ENCODE results near the gene TMEM267. TPM values are rescaled to one million over a fixed set of nuclear protein-coding genes. Genes with fewer than 3 reads are reported as not detected.

Gene TMEM267
- total and polyA plus RNA-seq, 2 experiments from 2014 or later = 6.5 to 11.2 TPM

DNA sequence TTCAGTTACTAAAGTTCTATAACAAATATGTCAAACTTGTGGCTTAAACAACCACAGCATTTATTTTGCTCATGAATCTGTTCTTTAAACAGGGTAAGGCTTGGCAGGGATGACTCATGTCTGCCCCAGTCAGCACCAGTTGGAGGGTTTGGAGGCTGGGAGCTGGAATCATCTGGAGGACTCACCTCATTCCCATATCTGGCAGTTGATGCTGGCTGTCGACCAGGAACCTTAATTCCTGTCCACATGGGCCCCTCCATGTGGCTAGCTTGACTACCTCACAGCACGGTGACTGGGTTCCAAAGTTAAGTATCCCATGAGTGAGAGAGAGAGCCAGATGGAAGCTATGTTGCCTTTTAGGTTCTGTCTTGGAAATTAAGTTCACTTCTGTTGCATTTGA is 57.7 kb downstream of the TMEM267 start:
- no peak overlapping the region for H3K27ac ChIP-seq (ENCODE audit: low read depth)
- H3K4me3 ChIP-seq = no peak overlapping the region
- no peaks in the 10 kb centered on the region; the same call in 2 of the 3 replicates for H3K36me3 Mint-ChIP-seq (ENCODE audit: low read depth)
- no peaks in the 10 kb centered on the region for H3K4me1 ChIP-seq (ENCODE audit: insufficient read depth)
- 0 out of 2 replicates have a peak, but pooled peaks cover 19% of the 10 kb centered on the region for H3K9me2 ChIP-seq (ENCODE audit: insufficient read depth)
- TF ChIP-seq JUNB (IDR thresholded peaks at IDR 0.05; ENCODE audit: unreplicated experiment) = no peak
- TF ChIP-seq ZNF331 (CRISPR knock-in tag; IDR thresholded peaks at IDR 0.05; ENCODE audit: low read depth) = no peak
- no peak for TF ChIP-seq NANOG (IDR thresholded peaks at IDR 0.05; ENCODE audit: borderline replicate concordance)
- TF ChIP-seq POLR2AphosphoS5 (IDR thresholded peaks at IDR 0.05; ENCODE audit: low read depth) = no peak
- TF ChIP-seq, protein P1, sequence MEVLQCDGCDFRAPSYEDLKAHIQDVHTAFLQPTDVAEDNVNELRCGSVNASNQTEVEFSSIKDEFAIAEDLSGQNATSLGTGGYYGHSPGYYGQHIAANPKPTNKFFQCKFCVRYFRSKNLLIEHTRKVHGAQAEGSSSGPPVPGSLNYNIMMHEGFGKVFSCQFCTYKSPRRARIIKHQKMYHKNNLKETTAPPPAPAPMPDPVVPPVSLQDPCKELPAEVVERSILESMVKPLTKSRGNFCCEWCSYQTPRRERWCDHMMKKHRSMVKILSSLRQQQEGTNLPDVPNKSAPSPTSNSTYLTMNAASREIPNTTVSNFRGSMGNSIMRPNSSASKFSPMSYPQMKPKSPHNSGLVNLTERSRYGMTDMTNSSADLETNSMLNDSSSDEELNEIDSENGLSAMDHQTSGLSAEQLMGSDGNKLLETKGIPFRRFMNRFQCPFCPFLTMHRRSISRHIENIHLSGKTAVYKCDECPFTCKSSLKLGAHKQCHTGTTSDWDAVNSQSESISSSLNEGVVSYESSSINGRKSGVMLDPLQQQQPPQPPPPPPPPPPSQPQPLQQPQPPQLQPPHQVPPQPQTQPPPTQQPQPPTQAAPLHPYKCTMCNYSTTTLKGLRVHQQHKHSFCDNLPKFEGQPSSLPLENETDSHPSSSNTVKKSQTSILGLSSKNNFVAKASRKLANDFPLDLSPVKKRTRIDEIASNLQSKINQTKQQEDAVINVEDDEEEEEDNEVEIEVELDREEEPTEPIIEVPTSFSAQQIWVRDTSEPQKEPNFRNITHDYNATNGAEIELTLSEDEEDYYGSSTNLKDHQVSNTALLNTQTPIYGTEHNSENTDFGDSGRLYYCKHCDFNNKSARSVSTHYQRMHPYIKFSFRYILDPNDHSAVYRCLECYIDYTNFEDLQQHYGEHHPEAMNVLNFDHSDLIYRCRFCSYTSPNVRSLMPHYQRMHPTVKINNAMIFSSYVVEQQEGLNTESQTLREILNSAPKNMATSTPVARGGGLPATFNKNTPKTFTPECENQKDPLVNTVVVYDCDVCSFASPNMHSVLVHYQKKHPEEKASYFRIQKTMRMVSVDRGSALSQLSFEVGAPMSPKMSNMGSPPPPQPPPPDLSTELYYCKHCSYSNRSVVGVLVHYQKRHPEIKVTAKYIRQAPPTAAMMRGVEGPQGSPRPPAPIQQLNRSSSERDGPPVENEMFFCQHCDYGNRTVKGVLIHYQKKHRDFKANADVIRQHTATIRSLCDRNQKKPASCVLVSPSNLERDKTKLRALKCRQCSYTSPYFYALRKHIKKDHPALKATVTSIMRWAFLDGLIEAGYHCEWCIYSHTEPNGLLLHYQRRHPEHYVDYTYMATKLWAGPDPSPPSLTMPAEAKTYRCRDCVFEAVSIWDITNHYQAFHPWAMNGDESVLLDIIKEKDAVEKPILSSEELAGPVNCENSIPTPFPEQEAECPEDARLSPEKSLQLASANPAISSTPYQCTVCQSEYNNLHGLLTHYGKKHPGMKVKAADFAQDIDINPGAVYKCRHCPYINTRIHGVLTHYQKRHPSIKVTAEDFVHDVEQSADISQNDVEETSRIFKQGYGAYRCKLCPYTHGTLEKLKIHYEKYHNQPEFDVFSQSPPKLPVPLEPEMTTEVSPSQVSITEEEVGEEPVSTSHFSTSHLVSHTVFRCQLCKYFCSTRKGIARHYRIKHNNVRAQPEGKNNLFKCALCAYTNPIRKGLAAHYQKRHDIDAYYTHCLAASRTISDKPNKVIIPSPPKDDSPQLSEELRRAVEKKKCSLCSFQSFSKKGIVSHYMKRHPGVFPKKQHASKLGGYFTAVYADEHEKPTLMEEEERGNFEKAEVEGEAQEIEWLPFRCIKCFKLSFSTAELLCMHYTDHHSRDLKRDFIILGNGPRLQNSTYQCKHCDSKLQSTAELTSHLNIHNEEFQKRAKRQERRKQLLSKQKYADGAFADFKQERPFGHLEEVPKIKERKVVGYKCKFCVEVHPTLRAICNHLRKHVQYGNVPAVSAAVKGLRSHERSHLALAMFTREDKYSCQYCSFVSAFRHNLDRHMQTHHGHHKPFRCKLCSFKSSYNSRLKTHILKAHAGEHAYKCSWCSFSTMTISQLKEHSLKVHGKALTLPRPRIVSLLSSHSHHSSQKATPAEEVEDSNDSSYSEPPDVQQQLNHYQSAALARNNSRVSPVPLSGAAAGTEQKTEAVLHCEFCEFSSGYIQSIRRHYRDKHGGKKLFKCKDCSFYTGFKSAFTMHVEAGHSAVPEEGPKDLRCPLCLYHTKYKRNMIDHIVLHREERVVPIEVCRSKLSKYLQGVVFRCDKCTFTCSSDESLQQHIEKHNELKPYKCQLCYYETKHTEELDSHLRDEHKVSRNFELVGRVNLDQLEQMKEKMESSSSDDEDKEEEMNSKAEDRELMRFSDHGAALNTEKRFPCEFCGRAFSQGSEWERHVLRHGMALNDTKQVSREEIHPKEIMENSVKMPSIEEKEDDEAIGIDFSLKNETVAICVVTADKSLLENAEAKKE (CRISPR knock-in tag; IDR thresholded peaks at IDR 0.05) = no peak
- TF ChIP-seq, protein P2, sequence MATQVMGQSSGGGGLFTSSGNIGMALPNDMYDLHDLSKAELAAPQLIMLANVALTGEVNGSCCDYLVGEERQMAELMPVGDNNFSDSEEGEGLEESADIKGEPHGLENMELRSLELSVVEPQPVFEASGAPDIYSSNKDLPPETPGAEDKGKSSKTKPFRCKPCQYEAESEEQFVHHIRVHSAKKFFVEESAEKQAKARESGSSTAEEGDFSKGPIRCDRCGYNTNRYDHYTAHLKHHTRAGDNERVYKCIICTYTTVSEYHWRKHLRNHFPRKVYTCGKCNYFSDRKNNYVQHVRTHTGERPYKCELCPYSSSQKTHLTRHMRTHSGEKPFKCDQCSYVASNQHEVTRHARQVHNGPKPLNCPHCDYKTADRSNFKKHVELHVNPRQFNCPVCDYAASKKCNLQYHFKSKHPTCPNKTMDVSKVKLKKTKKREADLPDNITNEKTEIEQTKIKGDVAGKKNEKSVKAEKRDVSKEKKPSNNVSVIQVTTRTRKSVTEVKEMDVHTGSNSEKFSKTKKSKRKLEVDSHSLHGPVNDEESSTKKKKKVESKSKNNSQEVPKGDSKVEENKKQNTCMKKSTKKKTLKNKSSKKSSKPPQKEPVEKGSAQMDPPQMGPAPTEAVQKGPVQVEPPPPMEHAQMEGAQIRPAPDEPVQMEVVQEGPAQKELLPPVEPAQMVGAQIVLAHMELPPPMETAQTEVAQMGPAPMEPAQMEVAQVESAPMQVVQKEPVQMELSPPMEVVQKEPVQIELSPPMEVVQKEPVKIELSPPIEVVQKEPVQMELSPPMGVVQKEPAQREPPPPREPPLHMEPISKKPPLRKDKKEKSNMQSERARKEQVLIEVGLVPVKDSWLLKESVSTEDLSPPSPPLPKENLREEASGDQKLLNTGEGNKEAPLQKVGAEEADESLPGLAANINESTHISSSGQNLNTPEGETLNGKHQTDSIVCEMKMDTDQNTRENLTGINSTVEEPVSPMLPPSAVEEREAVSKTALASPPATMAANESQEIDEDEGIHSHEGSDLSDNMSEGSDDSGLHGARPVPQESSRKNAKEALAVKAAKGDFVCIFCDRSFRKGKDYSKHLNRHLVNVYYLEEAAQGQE (IDR thresholded peaks at IDR 0.05; ENCODE audit: unreplicated experiment) = no peak
- no peak for TF ChIP-seq ZNF114 (CRISPR knock-in tag; IDR thresholded peaks at IDR 0.05)
- TF ChIP-seq EZH2phosphoT487 (IDR thresholded peaks at IDR 0.05; ENCODE audit: unreplicated experiment) = no peak
- TF ChIP-seq, protein P3, sequence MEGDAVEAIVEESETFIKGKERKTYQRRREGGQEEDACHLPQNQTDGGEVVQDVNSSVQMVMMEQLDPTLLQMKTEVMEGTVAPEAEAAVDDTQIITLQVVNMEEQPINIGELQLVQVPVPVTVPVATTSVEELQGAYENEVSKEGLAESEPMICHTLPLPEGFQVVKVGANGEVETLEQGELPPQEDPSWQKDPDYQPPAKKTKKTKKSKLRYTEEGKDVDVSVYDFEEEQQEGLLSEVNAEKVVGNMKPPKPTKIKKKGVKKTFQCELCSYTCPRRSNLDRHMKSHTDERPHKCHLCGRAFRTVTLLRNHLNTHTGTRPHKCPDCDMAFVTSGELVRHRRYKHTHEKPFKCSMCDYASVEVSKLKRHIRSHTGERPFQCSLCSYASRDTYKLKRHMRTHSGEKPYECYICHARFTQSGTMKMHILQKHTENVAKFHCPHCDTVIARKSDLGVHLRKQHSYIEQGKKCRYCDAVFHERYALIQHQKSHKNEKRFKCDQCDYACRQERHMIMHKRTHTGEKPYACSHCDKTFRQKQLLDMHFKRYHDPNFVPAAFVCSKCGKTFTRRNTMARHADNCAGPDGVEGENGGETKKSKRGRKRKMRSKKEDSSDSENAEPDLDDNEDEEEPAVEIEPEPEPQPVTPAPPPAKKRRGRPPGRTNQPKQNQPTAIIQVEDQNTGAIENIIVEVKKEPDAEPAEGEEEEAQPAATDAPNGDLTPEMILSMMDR (conservative IDR thresholded peaks at IDR 0.05; ENCODE audit: low read depth in 2 of 2) = no peak
- TF ChIP-seq CREB1 (CRISPR knock-in tag; IDR thresholded peaks at IDR 0.05; ENCODE audit: low read depth) = no peak
- TF ChIP-seq, protein P4, sequence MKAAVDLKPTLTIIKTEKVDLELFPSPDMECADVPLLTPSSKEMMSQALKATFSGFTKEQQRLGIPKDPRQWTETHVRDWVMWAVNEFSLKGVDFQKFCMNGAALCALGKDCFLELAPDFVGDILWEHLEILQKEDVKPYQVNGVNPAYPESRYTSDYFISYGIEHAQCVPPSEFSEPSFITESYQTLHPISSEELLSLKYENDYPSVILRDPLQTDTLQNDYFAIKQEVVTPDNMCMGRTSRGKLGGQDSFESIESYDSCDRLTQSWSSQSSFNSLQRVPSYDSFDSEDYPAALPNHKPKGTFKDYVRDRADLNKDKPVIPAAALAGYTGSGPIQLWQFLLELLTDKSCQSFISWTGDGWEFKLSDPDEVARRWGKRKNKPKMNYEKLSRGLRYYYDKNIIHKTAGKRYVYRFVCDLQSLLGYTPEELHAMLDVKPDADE (IDR thresholded peaks at IDR 0.05) = no peak
- no peak for TF ChIP-seq EZH2 (IDR thresholded peaks at IDR 0.05; ENCODE audit: low read depth, unreplicated experiment)
- no peaks in the 10 kb centered on the region for H3F3A ChIP-seq (replicated peaks; ENCODE audit: low read depth)
- H3K27me3 Mint-ChIP-seq (ENCODE audit: insufficient read depth, low read depth, poor library complexity) = no peaks in the 10 kb centered on the region
- no peak for ATAC-seq
- H3K36me3 ChIP-seq (ENCODE audit: insufficient read depth) = no peaks in the 10 kb centered on the region
- no peak overlapping the region for H3K4me3 Mint-ChIP-seq
- H3K27ac Mint-ChIP-seq = no peak overlapping the region
- H4K20me1 ChIP-seq (replicated peaks; ENCODE audit: insufficient read depth) = no peaks in the 10 kb centered on the region
- no peaks in the 10 kb centered on the region for H3K4me1 Mint-ChIP-seq
- H3K4me2 ChIP-seq = no peak overlapping the region
- H2AFZ ChIP-seq = no peak overlapping the region
- DNase-seq (ENCODE audit: low spot score) = no peak
- no peaks in the 10 kb centered on the region for H3K27me3 ChIP-seq (ENCODE audit: insufficient read depth)
- peaks cover 9% of the 10 kb centered on the region; the same call in 2 of the 3 replicates for H3K9me3 Mint-ChIP-seq
- no peaks in the 10 kb centered on the region for H3K79me2 ChIP-seq (replicated peaks; ENCODE audit: insufficient read depth)
